ENCODE measurements around the gene CHD6.

Gene CHD6

DNA sequence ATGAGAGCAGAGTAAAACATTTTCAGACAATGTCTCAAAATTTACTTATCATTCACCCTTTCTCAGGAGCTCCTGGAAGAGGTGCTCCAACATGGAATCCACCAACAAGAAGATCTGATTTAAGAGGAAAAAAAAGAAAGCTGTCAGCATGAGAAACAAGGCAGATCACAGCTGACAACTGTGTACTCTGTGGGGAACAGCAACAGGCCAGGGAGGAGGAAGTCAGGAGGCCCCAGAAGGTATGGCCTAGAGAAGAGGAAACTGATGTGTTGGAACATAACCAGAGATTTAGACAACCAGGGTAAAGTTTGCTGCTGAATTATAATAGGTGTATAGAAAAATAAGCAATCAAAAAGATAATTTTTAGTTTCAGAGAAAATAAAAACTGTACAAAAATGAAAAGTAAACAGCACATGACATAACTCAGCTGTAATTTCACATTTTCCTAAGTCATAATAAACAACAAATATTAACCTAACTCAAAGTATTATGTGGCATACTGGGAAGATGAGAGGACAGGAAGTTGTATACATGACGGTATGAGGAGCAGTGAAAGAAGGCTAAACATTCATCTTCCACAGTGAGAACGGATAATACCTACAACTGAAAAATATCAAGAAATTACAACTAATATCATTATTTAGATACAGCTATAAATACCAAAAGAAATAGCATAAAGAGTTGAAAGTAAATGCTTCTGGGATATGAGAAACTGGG lies 138.0 kb downstream of the CHD6 start:
- peaks cover 2% of the 10 kb centered on the region for H3K36me3 ChIP-seq (replicated peaks)
- no peaks in the 10 kb centered on the region for H3K27me3 ChIP-seq (replicated peaks)
- TF ChIP-seq CTCF (IDR thresholded peaks at IDR 0.05; ENCODE audit: low read depth, low read length, missing control alignments), result no peak
- no peak overlapping the region for H3K4me3 ChIP-seq (ENCODE audit: low read depth, low read length)
- no peak overlapping the region for H3K27ac ChIP-seq
- in situ Hi-C loops (cut with HindIII; ENCODE audit: low pct_ligation_motif_present, low sequenced_read_pairs), result no loop called here
- no peak for DNase-seq

DNA sequence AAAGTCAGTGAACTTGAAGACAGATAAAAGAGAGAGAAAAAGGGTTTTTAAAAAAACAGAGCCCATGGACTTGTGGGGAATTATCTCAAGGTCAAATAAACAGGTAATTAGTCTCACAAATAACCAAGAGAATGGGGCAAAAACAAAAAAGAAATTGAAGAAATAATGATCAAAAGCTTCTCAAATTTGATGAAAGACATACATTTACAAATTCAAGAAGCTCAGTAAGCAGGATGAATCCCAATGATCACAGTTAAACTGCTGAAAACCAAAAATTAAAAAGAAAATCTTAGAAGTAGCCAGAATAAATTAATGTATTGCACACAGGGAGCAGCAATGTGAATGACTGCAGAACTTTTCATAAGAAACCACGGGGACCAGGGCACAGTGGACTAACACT lies 139.1 kb downstream of the CHD6 start:
- no peaks in the 10 kb centered on the region for H3K27me3 ChIP-seq (replicated peaks)
- H3K4me3 ChIP-seq (ENCODE audit: low read depth, low read length), result no peak overlapping the region
- in situ Hi-C loops (cut with HindIII; ENCODE audit: low pct_ligation_motif_present, low sequenced_read_pairs), result no loop called here
- H3K36me3 ChIP-seq (replicated peaks), result no peaks in the 10 kb centered on the region
- no peak for TF ChIP-seq CTCF (IDR thresholded peaks at IDR 0.05; ENCODE audit: low read depth, low read length, missing control alignments)
- H3K27ac ChIP-seq, result no peak overlapping the region
- DNase-seq, result no peak

DNA sequence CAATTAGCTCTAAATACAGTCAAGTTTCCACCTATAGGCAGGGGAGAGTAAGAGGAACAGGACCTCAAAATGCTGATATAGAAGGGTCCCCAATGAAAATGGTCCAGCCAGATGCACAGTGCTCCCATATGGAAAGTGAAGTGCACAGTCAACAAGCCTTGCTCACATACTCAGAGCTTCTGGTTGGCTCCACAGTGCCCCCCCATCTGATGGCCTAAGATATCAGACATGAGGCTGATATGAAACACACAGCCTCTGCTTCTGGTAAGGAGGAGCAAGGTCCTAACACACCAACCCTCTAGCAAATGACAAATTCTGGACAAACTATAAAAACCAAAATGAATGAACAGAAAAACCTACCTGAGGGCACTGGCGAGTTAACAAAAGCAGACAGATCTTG lies 140.2 kb downstream of the CHD6 start:
- DNase-seq, result no peak
- no peaks in the 10 kb centered on the region for H3K36me3 ChIP-seq (replicated peaks)
- no peak overlapping the region for H3K4me3 ChIP-seq (ENCODE audit: low read depth, low read length)
- no peaks in the 10 kb centered on the region for H3K27me3 ChIP-seq (replicated peaks)
- no peak for TF ChIP-seq CTCF (IDR thresholded peaks at IDR 0.05; ENCODE audit: low read depth, low read length, missing control alignments)
- no peak overlapping the region for H3K27ac ChIP-seq
- in situ Hi-C loops (cut with HindIII; ENCODE audit: low pct_ligation_motif_present, low sequenced_read_pairs), result no loop called here

DNA sequence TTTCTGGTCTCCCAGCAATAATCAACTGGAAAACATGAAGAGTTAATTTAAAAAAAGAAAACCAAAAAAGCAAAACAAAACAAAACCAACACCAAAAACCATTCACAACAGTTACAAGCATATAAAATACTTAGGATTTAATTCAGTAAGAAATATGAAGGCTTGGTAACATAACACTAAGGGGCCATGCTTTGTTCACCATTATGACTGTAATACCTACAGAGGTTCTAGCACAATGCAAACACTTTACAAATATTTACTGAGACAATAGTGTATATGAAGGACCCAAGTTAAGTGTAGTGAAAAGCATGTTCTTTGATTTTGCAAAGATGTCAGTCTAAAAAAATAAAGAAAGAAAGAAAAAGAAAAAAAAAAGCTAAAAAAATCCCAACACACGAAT lies 141.7 kb downstream of the CHD6 start:
- H3K27ac ChIP-seq, result no peak overlapping the region
- no peak overlapping the region for H3K4me3 ChIP-seq (ENCODE audit: low read depth, low read length)
- in situ Hi-C loops (cut with HindIII; ENCODE audit: low pct_ligation_motif_present, low sequenced_read_pairs), result no loop called here
- no peaks in the 10 kb centered on the region for H3K27me3 ChIP-seq (replicated peaks)
- no peak for DNase-seq
- TF ChIP-seq CTCF (IDR thresholded peaks at IDR 0.05; ENCODE audit: low read depth, low read length, missing control alignments), result no peak
- no peaks in the 10 kb centered on the region for H3K36me3 ChIP-seq (replicated peaks)

DNA sequence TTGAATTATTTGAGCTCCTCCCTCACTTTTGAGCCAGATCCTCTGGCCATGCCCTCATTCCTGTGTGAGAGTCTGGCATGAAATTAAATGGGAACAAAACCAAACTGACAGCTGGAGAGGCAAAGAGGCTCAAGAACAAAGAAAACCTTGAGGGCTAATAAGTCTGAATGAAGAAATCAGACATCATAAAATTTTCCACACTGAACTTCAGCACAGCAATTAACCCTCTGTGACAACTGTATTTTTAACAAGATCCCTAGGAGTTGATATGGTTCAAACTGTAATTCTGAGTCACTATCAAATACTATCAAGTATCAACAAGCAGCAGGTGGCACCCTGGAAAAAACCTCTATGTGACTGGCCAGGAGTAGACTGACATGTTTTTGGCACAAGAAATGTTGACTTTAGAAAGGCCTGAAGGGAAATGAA lies 142.2 kb downstream of the CHD6 start:
- Histone ChIP-seq H3K4me3 (ENCODE audit: low read depth, low read length) (no peak overlapping the region), H3K27me3 (replicated peaks) (no peaks in the 10 kb centered on the region), H3K27ac (no peak overlapping the region), H3K36me3 (replicated peaks) (no peaks in the 10 kb centered on the region)
- in situ Hi-C loops (cut with HindIII; ENCODE audit: low pct_ligation_motif_present, low sequenced_read_pairs), result no loop called here
- peak; percentile 52 for DNase-seq
- no peak for TF ChIP-seq CTCF (IDR thresholded peaks at IDR 0.05; ENCODE audit: low read depth, low read length, missing control alignments)

GRCh38 chr20:41475503-41475902 lies 142.7 kb downstream of the CHD6 start:
- no peaks in the 10 kb centered on the region for H3K36me3 ChIP-seq (replicated peaks)
- no peak overlapping the region for H3K27ac ChIP-seq
- TF ChIP-seq CTCF (IDR thresholded peaks at IDR 0.05; ENCODE audit: low read depth, low read length, missing control alignments), result no peak
- in situ Hi-C loops (cut with HindIII; ENCODE audit: low pct_ligation_motif_present, low sequenced_read_pairs), result no loop called here
- no peak for DNase-seq
- no peak overlapping the region for H3K4me3 ChIP-seq (ENCODE audit: low read depth, low read length)
- no peaks in the 10 kb centered on the region for H3K27me3 ChIP-seq (replicated peaks)
